PFSK-1 (cell line): ENCODE data around the gene ZNF385D.

Experiments used
- POLR2AphosphoS5 ChIP-seq: IDR thresholded peaks from 2 replicates; pipeline ENCODE4 v1.6.1; 2012; ENCODE audit warnings: low read depth, mild to moderate bottlenecking, control low read depth, low read length, moderate library complexity
- SIN3A ChIP-seq: IDR thresholded peaks from 2 replicates; pipeline ENCODE4 v1.6.1; 2012; ENCODE audit warnings: mild to moderate bottlenecking, low read length, moderate library complexity, borderline replicate concordance; ENCODE audit not compliant: insufficient read depth
- TAF1 ChIP-seq: IDR thresholded peaks from 2 replicates; pipeline ENCODE4 v1.6.1; 2012; ENCODE audit warnings: low read length, control low read depth, borderline replicate concordance; ENCODE audit not compliant: insufficient read depth
- TF ChIP-seq, protein P1 (sequence below), 2 experiments: IDR thresholded peaks; 2 replicates each; pipeline versions ENCODE4 v1.6.1 to v1.8.0; 2011 to 2012; ENCODE audit warnings: low read depth in 2 of 2, low read length in 2 of 2, control low read depth in 1 of 2, inconsistent platforms in 1 of 2, mild to moderate bottlenecking in 1 of 2, moderate library complexity in 1 of 2; ENCODE audit not compliant: insufficient read depth in 1 of 2

- no peak for TF ChIP-seq POLR2AphosphoS5
- no peak for TF ChIP-seq TAF1
- TF ChIP-seq, protein P1, sequence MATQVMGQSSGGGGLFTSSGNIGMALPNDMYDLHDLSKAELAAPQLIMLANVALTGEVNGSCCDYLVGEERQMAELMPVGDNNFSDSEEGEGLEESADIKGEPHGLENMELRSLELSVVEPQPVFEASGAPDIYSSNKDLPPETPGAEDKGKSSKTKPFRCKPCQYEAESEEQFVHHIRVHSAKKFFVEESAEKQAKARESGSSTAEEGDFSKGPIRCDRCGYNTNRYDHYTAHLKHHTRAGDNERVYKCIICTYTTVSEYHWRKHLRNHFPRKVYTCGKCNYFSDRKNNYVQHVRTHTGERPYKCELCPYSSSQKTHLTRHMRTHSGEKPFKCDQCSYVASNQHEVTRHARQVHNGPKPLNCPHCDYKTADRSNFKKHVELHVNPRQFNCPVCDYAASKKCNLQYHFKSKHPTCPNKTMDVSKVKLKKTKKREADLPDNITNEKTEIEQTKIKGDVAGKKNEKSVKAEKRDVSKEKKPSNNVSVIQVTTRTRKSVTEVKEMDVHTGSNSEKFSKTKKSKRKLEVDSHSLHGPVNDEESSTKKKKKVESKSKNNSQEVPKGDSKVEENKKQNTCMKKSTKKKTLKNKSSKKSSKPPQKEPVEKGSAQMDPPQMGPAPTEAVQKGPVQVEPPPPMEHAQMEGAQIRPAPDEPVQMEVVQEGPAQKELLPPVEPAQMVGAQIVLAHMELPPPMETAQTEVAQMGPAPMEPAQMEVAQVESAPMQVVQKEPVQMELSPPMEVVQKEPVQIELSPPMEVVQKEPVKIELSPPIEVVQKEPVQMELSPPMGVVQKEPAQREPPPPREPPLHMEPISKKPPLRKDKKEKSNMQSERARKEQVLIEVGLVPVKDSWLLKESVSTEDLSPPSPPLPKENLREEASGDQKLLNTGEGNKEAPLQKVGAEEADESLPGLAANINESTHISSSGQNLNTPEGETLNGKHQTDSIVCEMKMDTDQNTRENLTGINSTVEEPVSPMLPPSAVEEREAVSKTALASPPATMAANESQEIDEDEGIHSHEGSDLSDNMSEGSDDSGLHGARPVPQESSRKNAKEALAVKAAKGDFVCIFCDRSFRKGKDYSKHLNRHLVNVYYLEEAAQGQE (IDR thresholded peaks at IDR 0.05; ENCODE audit: insufficient read depth in 1 of 2, low read depth in 2 of 2, low read length in 2 of 2): no peak
- no peak for TF ChIP-seq SIN3A
Measured at GRCh38 chr3:21466476-21466875, 284.5 kb downstream of the ZNF385D start.
